GM13976 (cell line): ENCODE measurements around the gene IRF7.

Experiments
- DNase-seq: peaks from one replicate; pipeline ENCODE4 v3.0.0; 2012; ENCODE audit warnings: low spot score
- CTCF ChIP-seq: IDR thresholded peaks from 2 replicates; pipeline ENCODE4 v1.5.1; 2012; ENCODE audit warnings: borderline replicate concordance, mild to moderate bottlenecking; ENCODE audit not compliant: insufficient read depth; ENCODE audit errors: extremely low read depth, missing control alignments, control extremely low read depth
- in situ Hi-C: fragments of 300-500 bp; cut with MboI; formaldehyde crosslinking; loops from one replicate; pipeline ENCODE4 v1.12.0; 2022; ENCODE audit warnings: low sequenced_read_pairs, mixed read lengths, inconsistent platforms; ENCODE audit not compliant: unreplicated experiment

IRF7 gene

DNA sequence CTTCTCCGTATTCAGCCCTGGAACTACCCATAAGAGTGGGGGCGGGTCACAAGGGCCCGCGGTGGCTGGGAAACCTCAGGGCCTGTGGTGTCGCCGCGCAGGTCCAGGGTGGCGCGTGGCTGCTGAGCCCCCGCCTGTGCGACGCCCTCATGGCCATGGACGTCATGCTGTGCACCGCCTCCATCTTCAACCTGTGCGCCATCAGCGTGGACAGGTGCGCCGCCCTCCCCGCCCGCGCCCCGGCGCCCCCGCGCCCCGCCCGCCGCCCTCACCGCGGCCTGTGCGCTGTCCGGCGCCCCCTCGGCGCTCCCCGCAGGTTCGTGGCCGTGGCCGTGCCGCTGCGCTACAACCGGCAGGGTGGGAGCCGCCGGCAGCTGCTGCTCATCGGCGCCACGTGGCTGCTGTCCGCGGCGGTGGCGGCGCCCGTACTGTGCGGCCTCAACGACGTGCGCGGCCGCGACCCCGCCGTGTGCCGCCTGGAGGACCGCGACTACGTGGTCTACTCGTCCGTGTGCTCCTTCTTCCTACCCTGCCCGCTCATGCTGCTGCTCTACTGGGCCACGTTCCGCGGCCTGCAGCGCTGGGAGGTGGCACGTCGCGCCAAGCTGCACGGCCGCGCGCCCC lies 23.7 kb upstream of the IRF7 start:
- DNase-seq: peak; percentile 52
- in situ Hi-C loops: no loop called here
- no peak for TF ChIP-seq CTCF

- in situ Hi-C loops: no loop called here
- TF ChIP-seq CTCF: no peak
- no peak for DNase-seq
Observed at GRCh38 chr11:638631-639331, 23.0 kb upstream of the IRF7 start.

DNA sequence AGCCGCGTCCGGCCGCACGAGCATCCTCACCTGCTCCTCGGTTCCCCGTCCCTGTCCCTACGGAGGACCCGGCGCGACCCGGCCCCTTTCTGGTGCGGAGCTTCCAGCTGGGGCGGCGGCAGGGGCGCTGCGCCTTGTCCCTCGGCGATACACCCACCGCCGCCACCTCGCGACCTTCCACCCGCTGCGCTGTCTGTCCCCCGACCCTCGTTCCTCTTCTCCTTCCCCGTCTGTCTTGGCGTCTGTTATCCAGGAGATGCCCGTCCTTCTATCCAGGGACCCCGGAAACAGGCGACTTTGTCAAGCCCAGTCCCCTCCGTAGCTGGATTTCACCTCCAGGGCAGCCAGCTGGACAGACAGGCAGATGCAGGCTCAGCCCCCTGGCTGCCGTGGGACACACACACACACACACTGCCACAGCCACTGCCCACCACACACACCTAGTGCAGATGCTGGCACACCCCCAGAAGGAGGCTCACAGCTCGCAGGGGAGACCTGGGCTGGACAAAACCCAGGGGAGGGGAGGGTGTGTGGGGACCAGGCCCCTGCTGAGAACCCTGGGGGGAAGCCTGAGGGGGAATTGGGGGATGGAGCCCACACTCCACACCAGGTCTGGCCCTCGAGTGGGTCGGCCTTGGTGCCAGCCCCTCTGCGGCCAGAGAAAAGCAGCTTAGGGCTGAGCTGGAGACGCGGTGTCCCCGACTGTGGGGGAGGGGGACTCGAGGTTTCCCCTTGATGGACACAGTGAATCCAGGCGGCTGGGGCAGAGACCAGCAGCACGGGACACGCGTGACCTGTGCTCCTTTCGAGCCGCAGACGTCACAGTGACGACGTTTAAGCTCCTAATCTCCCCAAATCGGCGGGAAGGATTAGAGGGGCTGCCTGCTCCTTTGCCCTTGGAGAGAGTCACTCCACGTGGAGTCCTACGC lies 22.1 kb upstream of the IRF7 start:
- no peak for TF ChIP-seq CTCF
- in situ Hi-C loops: no loop called here
- no peak for DNase-seq

DNA sequence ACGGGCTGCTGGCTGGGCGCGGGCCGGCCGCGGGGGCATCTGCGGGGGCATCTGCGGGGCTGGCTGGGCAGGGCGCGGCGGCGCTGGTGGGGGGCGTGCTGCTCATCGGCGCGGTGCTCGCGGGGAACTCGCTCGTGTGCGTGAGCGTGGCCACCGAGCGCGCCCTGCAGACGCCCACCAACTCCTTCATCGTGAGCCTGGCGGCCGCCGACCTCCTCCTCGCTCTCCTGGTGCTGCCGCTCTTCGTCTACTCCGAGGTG lies 21.5 kb upstream of the IRF7 start:
- in situ Hi-C loops: no loop called here
- TF ChIP-seq CTCF: no peak
- DNase-seq: no peak

GRCh38 chr11:636511-637332 lies 21.0 kb upstream of the IRF7 start, which contains the start of gene DRD4:
Gene DRD4, plus strand, starts transcription at chr11:637269. Its CDS starts 36 bp downstream, at chr11:637305.
- DNase-seq: no peak
- in situ Hi-C loops: no loop called here
- no peak for TF ChIP-seq CTCF
